ENCODE results near the gene CHD9.
"Not testable (repeated sequence)": the region's sequence is repeated elsewhere in the genome, so short reads cannot be mapped to it uniquely, and the experiment has no call there.

The CHD9 gene

GRCh38 chr16:53047515-53047914 is 7.3 kb upstream of the CHD9 start:
- DNase-seq: not testable (repeated sequence)

GRCh38 chr16:53048139-53048915 is 6.5 kb upstream of the CHD9 start:
- DNase-seq: no peak

- not testable (repeated sequence) for DNase-seq
These were observed 3.5 kb upstream of the CHD9 start for GRCh38 chr16:53051255-53051654.

GRCh38 chr16:53052519-53053501 is 2.0 kb upstream of the CHD9 start, which contains the start of gene CHD9NB:
CHD9NB (minus strand) TSS chr16:53052897; CDS start chr16:53044158, 8,739 bp downstream.
- DNase-seq: no peak

GRCh38 chr16:53053967-53054669 is 673 bp upstream of the CHD9 start:
- no peak for DNase-seq

- DNase-seq: no peak
These were observed 975 bp downstream of the CHD9 start for GRCh38 chr16:53055541-53056391.

GRCh38 chr16:53056392-53056881 is 1.6 kb downstream of the CHD9 start:
- no peak for DNase-seq

GRCh38 chr16:53057658-53058057 is 2.9 kb downstream of the CHD9 start:
- DNase-seq: no peak

- no peak for DNase-seq
These were observed 3.6 kb downstream of the CHD9 start for GRCh38 chr16:53058441-53058840.

- no peak for DNase-seq
These were observed 4.1 kb downstream of the CHD9 start for GRCh38 chr16:53058882-53059281.

- no peak for DNase-seq
These were observed 4.9 kb downstream of the CHD9 start for GRCh38 chr16:53059672-53060071.

- no peak for DNase-seq
These were observed 6.5 kb downstream of the CHD9 start for GRCh38 chr16:53061256-53061655.

GRCh38 chr16:53061701-53062159 is 6.9 kb downstream of the CHD9 start:
- no peak for DNase-seq

- DNase-seq: no peak
These were observed 9.3 kb downstream of the CHD9 start for GRCh38 chr16:53064081-53064578.

GRCh38 chr16:53065461-53066061 is 10.8 kb downstream of the CHD9 start:
- DNase-seq: no peak

GRCh38 chr16:53067675-53068074 is 12.9 kb downstream of the CHD9 start:
- no peak for DNase-seq

- DNase-seq: no peak
These were observed 13.6 kb downstream of the CHD9 start for GRCh38 chr16:53068423-53068833.

GRCh38 chr16:53069772-53070171 is 15.0 kb downstream of the CHD9 start:
- DNase-seq: no peak

GRCh38 chr16:53071748-53072301 is 17.0 kb downstream of the CHD9 start:
- DNase-seq: no peak

- no peak for DNase-seq
These were observed 18.2 kb downstream of the CHD9 start for GRCh38 chr16:53073022-53073421.

- DNase-seq: not testable (repeated sequence)
These were observed 19.5 kb downstream of the CHD9 start for GRCh38 chr16:53074296-53074695.
